Endothelial cell (in vitro differentiated cells): ENCODE results near the gene PSMB5. TPM values are rescaled to one million over a fixed set of nuclear protein-coding genes. Genes with fewer than 3 reads are reported as not detected.

Source experiments
- DNase-seq: peaks from one replicate; pipeline ENCODE4 v3.0.0; 2021; ENCODE audit warnings: low spot score
- H3K27ac Mint-ChIP-seq: one replicate; pipeline ENCODE4 v1.8.0; 2021; ENCODE audit warnings: mixed read lengths, inconsistent platforms; ENCODE audit not compliant: unreplicated experiment
- H3K27me3 Mint-ChIP-seq: one replicate; pipeline ENCODE4 v1.8.0; 2021; ENCODE audit warnings: mild to moderate bottlenecking, moderate library complexity, mixed read lengths, inconsistent platforms; ENCODE audit not compliant: unreplicated experiment
- H3K36me3 Mint-ChIP-seq: one replicate; pipeline ENCODE4 v1.8.0; 2021; ENCODE audit warnings: mild to moderate bottlenecking, low read depth, mixed read lengths, inconsistent platforms; ENCODE audit not compliant: unreplicated experiment
- H3K4me1 Mint-ChIP-seq: one replicate; pipeline ENCODE4 v1.8.0; 2021; ENCODE audit warnings: mild to moderate bottlenecking, mixed read lengths, inconsistent platforms; ENCODE audit not compliant: unreplicated experiment
- H3K4me3 Mint-ChIP-seq: one replicate; pipeline ENCODE4 v1.8.0; 2021; ENCODE audit warnings: mild to moderate bottlenecking, mixed read lengths, inconsistent platforms; ENCODE audit not compliant: unreplicated experiment
- H3K9me3 Mint-ChIP-seq: one replicate; pipeline ENCODE4 v1.8.0; 2021; ENCODE audit warnings: mixed read lengths, inconsistent platforms; ENCODE audit not compliant: unreplicated experiment
- CTCF ChIP-seq: fragments of 200-600 bp; sonication (generic); IDR thresholded peaks from one replicate; pipeline ENCODE4 v1.5.0; 2021; ENCODE audit warnings: antibody characterized with exemption; ENCODE audit not compliant: unreplicated experiment
- total RNA-seq: library from RNA; stranded (reverse); fragmentation: NEBNext Ultra II Directional; extraction: Animal tissue kit (Norgen Biotek cat#: 25700); gene quantifications from one replicate; pipeline ENCODE4 v1.2.1, GENCODE V29; 2021; ENCODE audit not compliant: unreplicated experiment

The PSMB5 gene
- total RNA-seq, 1 donor from 2014 or later, result 177 TPM

DNA sequence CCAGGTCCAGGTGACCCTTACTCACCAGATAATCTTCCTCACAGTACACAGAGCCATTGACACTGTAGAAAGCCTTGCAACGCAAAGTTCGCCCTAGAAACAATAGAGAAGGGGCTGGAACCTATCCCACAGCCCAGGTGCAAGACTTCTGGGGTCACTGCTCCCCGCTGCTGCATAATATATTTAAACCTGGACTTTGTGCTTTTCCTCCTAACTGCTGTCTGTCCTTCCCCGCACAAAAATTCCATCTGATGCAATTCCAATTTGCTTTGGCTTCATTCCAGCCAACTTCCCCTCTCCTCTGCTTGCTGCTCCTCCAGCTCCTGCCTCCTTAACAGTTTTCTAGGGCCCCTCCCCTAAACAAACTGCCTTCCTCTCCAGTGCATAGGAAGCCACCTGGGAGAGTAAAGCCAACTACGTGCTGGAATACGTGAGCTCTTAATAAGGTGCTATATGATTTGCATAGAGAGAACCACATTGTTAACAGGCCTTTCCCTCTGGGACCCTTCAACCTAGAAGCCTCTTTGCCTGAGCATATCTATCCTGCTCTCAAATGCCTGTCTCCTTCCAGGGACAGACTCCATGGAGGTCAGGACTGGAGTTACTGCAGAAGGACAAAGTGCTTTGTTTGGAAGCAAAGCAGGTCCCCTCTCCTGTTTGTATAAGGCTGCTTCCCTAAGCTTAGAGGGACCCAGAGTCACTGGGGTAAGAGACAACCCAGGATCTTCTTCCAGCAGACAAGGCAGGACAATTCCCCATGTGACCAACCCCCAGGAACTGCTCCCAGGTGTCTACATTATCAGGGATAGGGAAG is 57.9 kb downstream of the PSMB5 start:
- no peak for TF ChIP-seq CTCF
- H3K36me3 Mint-ChIP-seq, result peaks cover 20% of the 10 kb centered on the region
- peaks cover 21% of the 10 kb centered on the region for H3K27me3 Mint-ChIP-seq
- no peaks in the 10 kb centered on the region for H3K9me3 Mint-ChIP-seq
- H3K4me1 Mint-ChIP-seq, result peaks cover 27% of the 10 kb centered on the region
- H3K4me3 Mint-ChIP-seq, result peak overlapping the region; percentile 53
- peak overlapping the region; percentile 79 for H3K27ac Mint-ChIP-seq
- no peak for DNase-seq

Other genes starting within 250 kb of the PSMB5 start
- 15.0 TPM for gene SLC7A7, start 219.5 kb downstream of the PSMB5 start, total RNA-seq
- gene MRPL52, start 205.0 kb downstream of the PSMB5 start, total RNA-seq, result 126 TPM
- gene MMP14, start 198.3 kb downstream of the PSMB5 start, total RNA-seq, result 819 TPM
- gene LRP10, start 163.2 kb downstream of the PSMB5 start, total RNA-seq, result 105 TPM
- 0.36 TPM for gene REM2, start 151.7 kb downstream of the PSMB5 start, total RNA-seq
- gene RBM23, start 115.8 kb downstream of the PSMB5 start, total RNA-seq, result 52.4 TPM
- gene PRMT5, start 105.5 kb downstream of the PSMB5 start, total RNA-seq, result 57.9 TPM
- gene HAUS4, start 77.8 kb downstream of the PSMB5 start, total RNA-seq, result 35.5 TPM
- 7.2 TPM for gene AJUBA, start 52.3 kb downstream of the PSMB5 start, total RNA-seq
- gene C14orf93, start 24.8 kb downstream of the PSMB5 start, total RNA-seq, result 9.0 TPM
- not detected for gene PSMB11, start 7.3 kb upstream of the PSMB5 start, total RNA-seq
- 13.6 TPM for gene CDH24, start 22.6 kb upstream of the PSMB5 start, total RNA-seq
- gene ACIN1, start 60.2 kb upstream of the PSMB5 start, total RNA-seq, result 226 TPM
- gene C14orf119, start 60.6 kb upstream of the PSMB5 start, total RNA-seq, result 55.2 TPM
- gene CIROP, start 70.1 kb upstream of the PSMB5 start, total RNA-seq, result not detected
- not detected for gene CEBPE, start 84.4 kb upstream of the PSMB5 start, total RNA-seq
- gene SLC7A8, start 148.8 kb upstream of the PSMB5 start, total RNA-seq, result 24.3 TPM
- not detected for gene RNF212B, start 203.0 kb upstream of the PSMB5 start, total RNA-seq